H1 (cell line): ENCODE data around the gene KCND3. TPM values are rescaled to one million over a fixed set of nuclear protein-coding genes. Genes with fewer than 3 reads are reported as not detected.

Experiments
- CTCF ChIA-PET: fragments of 300-600 bp; sonication (Branson Sonifier 250); formaldehyde crosslinking; loops from one replicate; lab custom pipeline; 2021; ENCODE audit not compliant: partially characterized antibody; lab: Charles Lee
- POLR2A ChIA-PET: fragments of 300-600 bp; sonication (Branson Sonifier 250); formaldehyde crosslinking; loops from one replicate; lab custom pipeline; 2021; ENCODE audit warnings: inconsistent platforms; ENCODE audit not compliant: partially characterized antibody; lab: Charles Lee
- DNase-seq, 2 experiments: peaks; one replicate each; pipeline versions ENCODE4 v3.0.0 to v3.0.0-alpha.2; 2010 to 2022; ENCODE audit warnings: low spot score in 2 of 2, low read depth in 1 of 2, mixed read lengths in 1 of 2
- FAIRE-seq: peaks from 2 replicates; lab custom pipeline; 2011; peaks lifted over from hg19 to GRCh38; lab: Jason Lieb, UNC
- H2AFZ ChIP-seq: 2 replicates; pipeline ENCODE4 v1.8.1; 2012; ENCODE audit warnings: low read length, inconsistent platforms
- H2AK5ac ChIP-seq: 2 replicates; pipeline ENCODE4 v1.6.1; 2013; ENCODE audit warnings: low read depth, low read length
- H2BK120ac ChIP-seq: replicated peaks from 2 replicates; pipeline ENCODE3; 2013; ENCODE audit warnings: low read depth, low read length, inconsistent platforms
- H2BK12ac ChIP-seq: 2 replicates; pipeline ENCODE4 v1.6.1; 2013; ENCODE audit warnings: low read depth, low read length
- H2BK15ac ChIP-seq: 2 replicates; pipeline ENCODE4 v1.6.1; 2013; ENCODE audit warnings: low read length
- H2BK20ac ChIP-seq: 2 replicates; pipeline ENCODE4 v1.6.1; 2013; ENCODE audit warnings: low read length
- H2BK5ac ChIP-seq: 2 replicates; pipeline ENCODE4 v1.6.1; 2013; ENCODE audit warnings: low read depth, low read length
- H3K14ac ChIP-seq: 2 replicates; pipeline ENCODE4 v1.6.1; 2013; ENCODE audit warnings: inconsistent platforms; ENCODE audit not compliant: insufficient read length
- H3K18ac ChIP-seq: 2 replicates; pipeline ENCODE4 v1.6.1; 2013; ENCODE audit warnings: low read length; ENCODE audit errors: extremely low read depth
- H3K23ac ChIP-seq: 2 replicates; pipeline ENCODE4 v1.6.1; 2013; ENCODE audit warnings: inconsistent platforms; ENCODE audit not compliant: insufficient read length
- H3K23me2 ChIP-seq: 2 replicates; pipeline ENCODE4 v1.6.1; 2013; ENCODE audit warnings: low read depth, low read length
- H3K27ac ChIP-seq: 2 replicates; pipeline ENCODE4 v1.6.1; 2011; ENCODE audit warnings: low read depth, low read length, inconsistent platforms
- H3K27me3 ChIP-seq, 4 experiments: replicated peaks in 1 of 4; 1 replicate in 1 of 4; 2 replicates in 3 of 4; pipeline versions ENCODE4 v1.6.1 to v1.8.1; 2011 to 2013; ENCODE audit warnings: low read length in 3 of 4, mild to moderate bottlenecking in 3 of 4, inconsistent platforms in 2 of 4, mixed read lengths in 2 of 4, moderate library complexity in 1 of 4; ENCODE audit not compliant: control insufficient read depth in 3 of 4, insufficient read depth in 3 of 4; ENCODE audit errors: extremely low read depth in 1 of 4
- H3K36me3 ChIP-seq, 4 experiments: 2 replicates each; pipeline versions ENCODE4 v1.6.1 to v1.8.1; 2011 to 2013; ENCODE audit warnings: mild to moderate bottlenecking in 4 of 4, low read length in 3 of 4, moderate library complexity in 2 of 4, control low read depth in 1 of 4, inconsistent platforms in 1 of 4; ENCODE audit not compliant: insufficient read depth in 4 of 4, control insufficient read depth in 2 of 4
- H3K4ac ChIP-seq: replicated peaks from 2 replicates; pipeline ENCODE3; 2013; ENCODE audit warnings: low read length, low read depth, mixed read lengths, inconsistent platforms; ENCODE audit not compliant: insufficient read length
- H3K4me1 ChIP-seq, 4 experiments: replicated peaks in 1 of 4; 1 replicate in 1 of 4; 2 replicates in 3 of 4; pipeline versions ENCODE4 v1.6.1 to v1.8.1; 2011 to 2013; ENCODE audit warnings: low read length in 3 of 4, inconsistent platforms in 2 of 4, mixed read lengths in 1 of 4; ENCODE audit not compliant: insufficient read depth in 4 of 4, control insufficient read depth in 3 of 4
- H3K4me2 ChIP-seq, 2 experiments: 2 replicates each; pipeline versions ENCODE4 v1.6.1 to v1.8.1; 2011 to 2013; ENCODE audit warnings: low read depth in 2 of 2, low read length in 2 of 2, control low read depth in 1 of 2, inconsistent platforms in 1 of 2, mild to moderate bottlenecking in 1 of 2; ENCODE audit not compliant: insufficient read depth in 1 of 2
- H3K4me3 ChIP-seq, 4 experiments: fragments of 200-600, 300-600 bp in 1 of 4; sonication (generic), shearing (Covaris generic), sonication (Bioruptor Twin) in 1 of 4; 2 replicates each; pipeline versions ENCODE4 v1.5.1 to v1.8.1; 2011 to 2016; ENCODE audit warnings: low read length in 4 of 4, low read depth in 3 of 4, control low read depth in 2 of 4, inconsistent platforms in 2 of 4, mild to moderate bottlenecking in 2 of 4, mixed read lengths in 1 of 4, moderate library complexity in 1 of 4; ENCODE audit not compliant: insufficient read depth in 2 of 4; ENCODE audit errors: extremely low read depth in 1 of 4
- H3K56ac ChIP-seq: replicated peaks from 2 replicates; pipeline ENCODE3; 2013; ENCODE audit warnings: low read depth, mild to moderate bottlenecking, mixed read lengths, low read length, inconsistent platforms; ENCODE audit not compliant: insufficient read length
- H3K79me1 ChIP-seq: 2 replicates; pipeline ENCODE4 v1.6.1; 2013; ENCODE audit warnings: low read depth, low read length, control low read depth
- H3K79me2 ChIP-seq, 2 experiments: 2 replicates each; pipeline versions ENCODE4 v1.6.1 to v1.8.1; 2012 to 2013; ENCODE audit warnings: low read length in 2 of 2, mild to moderate bottlenecking in 2 of 2, inconsistent platforms in 1 of 2; ENCODE audit not compliant: insufficient read depth in 2 of 2, control insufficient read depth in 1 of 2
- H3K9ac ChIP-seq, 4 experiments: replicated peaks in 1 of 4; 1 replicate in 1 of 4; 2 replicates in 3 of 4; pipeline versions ENCODE4 v1.6.1 to v1.8.1; 2011 to 2013; ENCODE audit warnings: low read depth in 3 of 4, low read length in 3 of 4, control low read depth in 2 of 4, mild to moderate bottlenecking in 2 of 4, moderate library complexity in 2 of 4, inconsistent platforms in 1 of 4; ENCODE audit errors: extremely low read depth in 1 of 4
- H3K9me3 ChIP-seq, 2 experiments: 2 replicates each; pipeline versions ENCODE4 v1.6.1 to v1.8.1; 2012 to 2013; ENCODE audit warnings: mild to moderate bottlenecking in 2 of 2, moderate library complexity in 2 of 2, control low read depth in 1 of 2, inconsistent platforms in 1 of 2, low read depth in 1 of 2, low read length in 1 of 2, mixed read lengths in 1 of 2; ENCODE audit not compliant: insufficient read depth in 2 of 2
- H4K20me1 ChIP-seq, 2 experiments: replicated peaks in 1 of 2; 2 replicates each; pipeline versions ENCODE3 to v1.8.1; 2011 to 2013; ENCODE audit warnings: inconsistent platforms in 2 of 2, low read length in 2 of 2, mild to moderate bottlenecking in 1 of 2; ENCODE audit not compliant: insufficient read depth in 2 of 2, control insufficient read depth in 1 of 2
- H4K5ac ChIP-seq: 2 replicates; pipeline ENCODE4 v1.6.1; 2013; ENCODE audit warnings: low read length, low read depth, mixed read lengths, inconsistent platforms; ENCODE audit not compliant: insufficient read length
- H4K8ac ChIP-seq: 2 replicates; pipeline ENCODE4 v1.8.0; 2013; ENCODE audit warnings: mild to moderate bottlenecking, moderate library complexity, low read length, inconsistent platforms; ENCODE audit not compliant: insufficient read depth; ENCODE audit errors: extremely low read depth
- H4K91ac ChIP-seq: replicated peaks from 2 replicates; pipeline ENCODE3; 2013; ENCODE audit warnings: low read length, mixed read lengths, inconsistent platforms; ENCODE audit not compliant: insufficient read length
- EGR1 ChIP-seq: IDR thresholded peaks from 2 replicates; pipeline ENCODE4 v1.6.1; 2011; ENCODE audit warnings: low read depth, low read length, borderline replicate concordance
- SIRT6 ChIP-seq: IDR thresholded peaks from one replicate; pipeline ENCODE4 v1.7.1; 2012; ENCODE audit warnings: low read length, inconsistent platforms
- WGBS, 2 experiments: shearing (Covaris generic) in 1 of 2; methylation state at CpG; one replicate each; pipeline versions ENCODE4 v1.1.6 to v1.1.7; 2013 to 2015; ENCODE audit warnings: low lambda C conversion rate in 2 of 2, mixed read lengths in 2 of 2, inconsistent platforms in 1 of 2, low coverage in 1 of 2, missing lambda C conversion rate in 1 of 2; ENCODE audit not compliant: insufficient replicate concordance in 2 of 2, insufficient coverage in 1 of 2, insufficient read length in 1 of 2; ENCODE audit errors: extremely low coverage in 1 of 2, missing lambda C conversion rate in 1 of 2; 5-methylcytosine and 5-hydroxymethylcytosine counted together
- polyA plus RNA-seq, 7 experiments: library from polyadenylated mRNA; depleted of rRNA in 3 of 7; stranded (reverse) in 5 of 7; unstranded in 2 of 7; fragments of >200 nt in 5 of 7; fragments of 200-250 nt in 2 of 7; gene quantifications; 1 replicate in 5 of 7; 2 replicates in 1 of 7; 4 replicates in 1 of 7; pipeline versions ENCODE4 v1.2.1 to v1.2.3, GENCODE V29; 2011 to 2013; ENCODE audit warnings: missing spikeins in 2 of 7, mixed read lengths in 2 of 7
- total RNA-seq: library from RNA; stranded (reverse); fragmentation: NEBNext Ultra II Directional; extraction: Animal tissue kit (Norgen Biotek cat#: 25700); gene quantifications from 2 replicates; pipeline ENCODE4 v1.2.1, GENCODE V29; 2021

KCND3 gene
- total and polyA plus RNA-seq, 2 of the 8 experiments (the other 6 are each of a cell fraction or from before 2014, with no cell fraction given) = 0.14 to 0.48 TPM

- Histone ChIP-seq H2BK15ac (no peak overlapping the region), H2BK5ac (no peak overlapping the region), H3K23ac (no peak overlapping the region), H4K8ac (no peak overlapping the region), H2BK20ac (no peak overlapping the region), H4K20me1 (peaks cover 0 to 3% of the 10 kb centered on the region in 2 experiments), H3K9ac (no peak overlapping the region), H3K27ac (no peak overlapping the region), H2AFZ (no peak overlapping the region), H3K4ac (no peak overlapping the region), H3K9me3 (no peaks in the 10 kb centered on the region), H3K79me2 (no peaks in the 10 kb centered on the region), H2AK5ac (no peak overlapping the region), H3K27me3 (no peaks in the 10 kb centered on the region; a peak in 2 of 7 replicates), H3K36me3 (no peaks in the 10 kb centered on the region), H2BK120ac (no peak overlapping the region), H4K91ac (no peak overlapping the region), H3K56ac (no peak overlapping the region), H3K4me2 (no peak overlapping the region), H3K4me1 (peaks cover 0 to 2% (median 0%) of the 10 kb centered on the region in 4 experiments; a peak in 1 of 7 replicates), H2BK12ac (no peak overlapping the region), H4K5ac (no peak overlapping the region), H3K79me1 (no peaks in the 10 kb centered on the region), H3K4me3 (no peak overlapping the region), H3K23me2 (no peaks in the 10 kb centered on the region), H3K14ac (no peak overlapping the region), H3K18ac (no peak overlapping the region)
- CTCF ChIA-PET = interaction anchor here (1.0 to 1.5 kb wide), 3 partner anchors 18 to 356 kb away, joined by 3 read pairs; no protein-coding TSS in a partner anchor
- WGBS, 2 experiments = 82% methylated on average over 5 of the region's 5 CpGs; no CpG with 5 or more reads in 1 of the 2 experiments
- no peak for DNase-seq
- POLR2A ChIA-PET = no interaction called here
- no peak for FAIRE-seq
- TF ChIP-seq SIRT6 (no peak), EGR1 (no peak)
Measured at GRCh38 chr1:111976332-111976731, 13.1 kb downstream of the KCND3 start.
